ENCODE results near the gene CNTN4. TPM values are rescaled to one million over a fixed set of nuclear protein-coding genes. Genes with fewer than 3 reads are reported as not detected.

The CNTN4 gene
- total RNA-seq, 4 donors from 2014 or later, result 6.6 to 10.7 (median 9.7) TPM

DNA sequence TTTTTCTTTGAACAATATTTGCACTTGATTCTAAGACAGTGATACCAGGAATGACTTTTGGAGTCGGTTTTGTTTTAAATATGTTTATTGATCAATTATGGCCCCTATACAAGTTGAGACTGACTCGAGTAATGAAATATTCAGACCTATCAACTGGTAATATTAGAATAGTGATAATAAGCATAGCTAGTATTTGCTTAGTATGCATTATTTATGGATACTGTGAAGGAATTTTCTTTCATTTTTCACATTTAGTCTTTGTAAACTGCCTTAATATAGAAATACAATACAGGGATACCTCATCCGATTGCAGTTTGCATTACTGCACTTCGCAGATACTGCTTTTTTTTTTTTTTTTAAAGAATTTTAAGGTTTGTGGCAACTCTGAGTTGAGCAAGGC, 107.9 kb downstream of the CNTN4 start:
- no peak for DNase-seq (ENCODE audit: extremely low spot score)
- 91% methylated on average over 4 of the region's 4 CpGs for WGBS
- no peaks in the 10 kb centered on the region for H3K9me3 ChIP-seq
- H3K36me3 ChIP-seq, result no peaks in the 10 kb centered on the region
- H3K27ac ChIP-seq (replicated peaks in 1 of 4), result no peak overlapping the region
- intact Hi-C loops (cut with DNase I), result no loop called here
- H3K4me1 ChIP-seq, result no peaks in the 10 kb centered on the region
- no peak overlapping the region for H3K4me3 ChIP-seq
- TF ChIP-seq POLR2AphosphoS5 (IDR thresholded peaks at IDR 0.05) (no peak), POLR2A (IDR thresholded peaks at IDR 0.05; ENCODE audit: low read depth) (no peak), EP300 (IDR thresholded peaks at IDR 0.05) (no peak), CTCF (IDR thresholded peaks at IDR 0.05) (no peak)
- H3K27me3 ChIP-seq, result no peaks in the 10 kb centered on the region

- H3K4me3 ChIP-seq, result no peak overlapping the region
- 79% methylated on average over 2 of the region's 2 CpGs for WGBS
These were observed 112.9 kb downstream of the CNTN4 start for GRCh38 chr3:2211568-2211967.

GRCh38 chr3:2212206-2212605, 113.5 kb downstream of the CNTN4 start:
- no peak overlapping the region for H3K27ac ChIP-seq (replicated peaks in 1 of 4)
- no peak overlapping the region for H3K4me3 ChIP-seq
- intact Hi-C loops (cut with DNase I), result no loop called here
- no peak for TF ChIP-seq POLR2A (IDR thresholded peaks at IDR 0.05; ENCODE audit: low read depth)
- TF ChIP-seq POLR2AphosphoS5 (IDR thresholded peaks at IDR 0.05), result no peak
- TF ChIP-seq CTCF (IDR thresholded peaks at IDR 0.05), result no peak
- TF ChIP-seq EP300 (IDR thresholded peaks at IDR 0.05), result no peak
- H3K36me3 ChIP-seq, result no peaks in the 10 kb centered on the region
- DNase-seq (ENCODE audit: extremely low spot score), result no peak
- no peaks in the 10 kb centered on the region for H3K27me3 ChIP-seq
- no peaks in the 10 kb centered on the region for H3K4me1 ChIP-seq
- 84% methylated on average over 3 of the region's 3 CpGs for WGBS
- H3K9me3 ChIP-seq, result no peaks in the 10 kb centered on the region

More at GRCh38 chr3:2211568-2211967, 112.9 kb downstream of the CNTN4 start:
- H3K36me3 ChIP-seq, result no peaks in the 10 kb centered on the region
- no peak overlapping the region for H3K27ac ChIP-seq (replicated peaks in 1 of 4)
- no peaks in the 10 kb centered on the region for H3K27me3 ChIP-seq
- TF ChIP-seq EP300 (IDR thresholded peaks at IDR 0.05), result no peak
- TF ChIP-seq POLR2AphosphoS5 (IDR thresholded peaks at IDR 0.05), result no peak
- TF ChIP-seq CTCF (IDR thresholded peaks at IDR 0.05), result no peak
- TF ChIP-seq POLR2A (IDR thresholded peaks at IDR 0.05; ENCODE audit: low read depth), result no peak
- DNase-seq (ENCODE audit: extremely low spot score), result no peak
- no peaks in the 10 kb centered on the region for H3K9me3 ChIP-seq
- H3K4me1 ChIP-seq, result no peaks in the 10 kb centered on the region
- intact Hi-C loops (cut with DNase I), result no loop called here

DNA sequence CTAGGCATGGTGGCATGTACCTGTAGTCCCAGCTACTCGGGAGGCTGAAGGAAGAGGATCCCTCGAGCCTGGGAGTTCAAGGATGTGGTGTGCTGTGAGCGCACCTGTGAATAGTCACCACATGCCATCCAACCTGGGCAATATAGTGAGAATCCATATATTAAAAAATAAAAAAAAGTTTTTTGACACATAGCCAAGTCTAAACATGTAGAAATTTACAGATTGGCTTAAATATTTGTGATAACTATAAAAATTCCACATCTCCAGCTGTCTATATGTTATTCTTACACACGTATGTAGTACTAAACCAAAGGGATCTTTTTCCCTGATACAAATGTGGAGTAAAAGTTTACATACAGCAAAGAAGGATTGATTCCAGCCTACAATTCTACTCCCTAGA, 119.7 kb downstream of the CNTN4 start:
- no peak for DNase-seq (ENCODE audit: extremely low spot score)
- Histone ChIP-seq H3K27ac (replicated peaks in 1 of 4) (no peak overlapping the region), H3K27me3 (no peaks in the 10 kb centered on the region), H3K9me3 (no peaks in the 10 kb centered on the region), H3K4me3 (no peak overlapping the region), H3K4me1 (no peaks in the 10 kb centered on the region), H3K36me3 (no peaks in the 10 kb centered on the region)
- TF ChIP-seq POLR2A (IDR thresholded peaks at IDR 0.05; ENCODE audit: low read depth), result no peak
- TF ChIP-seq POLR2AphosphoS5 (IDR thresholded peaks at IDR 0.05), result no peak
- TF ChIP-seq CTCF (IDR thresholded peaks at IDR 0.05), result no peak
- no peak for TF ChIP-seq EP300 (IDR thresholded peaks at IDR 0.05)
- WGBS, result 85% methylated on average over 4 of the region's 4 CpGs
- intact Hi-C loops (cut with DNase I), result no loop called here

DNA sequence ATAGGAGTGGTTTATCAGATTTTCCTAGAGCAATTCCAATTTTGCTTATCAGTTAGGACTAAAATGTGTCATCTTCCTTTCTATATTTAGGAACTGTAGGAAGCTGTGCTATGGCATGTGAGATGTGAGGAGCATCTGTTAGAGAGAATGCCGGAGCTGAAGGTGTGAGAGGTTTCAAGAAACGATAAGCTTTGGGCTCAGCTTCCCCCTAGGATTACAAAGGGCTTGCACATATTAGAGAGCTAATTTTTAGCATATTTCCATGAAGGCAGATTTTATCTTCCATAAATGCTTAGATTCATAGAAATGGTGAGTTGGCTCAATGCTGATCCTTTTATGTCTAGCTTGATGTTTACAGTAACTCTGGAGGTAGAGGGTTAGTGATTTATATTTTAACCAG, 120.2 kb downstream of the CNTN4 start:
- Histone ChIP-seq H3K36me3 (no peaks in the 10 kb centered on the region), H3K4me3 (no peak overlapping the region), H3K27ac (replicated peaks in 1 of 4) (no peak overlapping the region), H3K27me3 (no peaks in the 10 kb centered on the region), H3K9me3 (no peaks in the 10 kb centered on the region), H3K4me1 (no peaks in the 10 kb centered on the region)
- intact Hi-C loops (cut with DNase I), result no loop called here
- WGBS, result 71% methylated on average over 2 of the region's 2 CpGs
- no peak for DNase-seq (ENCODE audit: extremely low spot score)
- TF ChIP-seq EP300 (IDR thresholded peaks at IDR 0.05) (no peak), POLR2A (IDR thresholded peaks at IDR 0.05; ENCODE audit: low read depth) (no peak), CTCF (IDR thresholded peaks at IDR 0.05) (no peak), POLR2AphosphoS5 (IDR thresholded peaks at IDR 0.05) (no peak)
